ENCODE results near the gene KCTD2. TPM values are rescaled to one million over a fixed set of nuclear protein-coding genes. Genes with fewer than 3 reads are reported as not detected.

The KCTD2 gene
- polyA plus RNA-seq, 1 experiment = 36.0 TPM

- Histone ChIP-seq H3K4me3 (ENCODE audit: low read depth, low read length) (no peak overlapping the region), H3K9me3 (ENCODE audit: control insufficient read depth, insufficient read depth, low read length) (no peaks in the 10 kb centered on the region), H3K27ac (ENCODE audit: low read depth, low read length) (no peak overlapping the region), H3K27me3 (ENCODE audit: control insufficient read depth, insufficient read depth, low read length) (peaks cover 4% of the 10 kb centered on the region)
- no peak for TF ChIP-seq CTCF (IDR thresholded peaks at IDR 0.05; ENCODE audit: low read depth, low read length)
- DNase-seq (ENCODE audit: low read depth, low spot score) = no peak
- ChIA-PET CTCF (interaction anchor here (0.7 to 4.1 kb wide), 7 partner anchors 10 to 69 kb away, joined by 3 to 39 read pairs (median 7); no protein-coding TSS in a partner anchor), POLR2A (interaction anchor here (0.6 to 0.7 kb wide), 2 partner anchors 29 to 51 kb away, joined by 4 read pairs; partner anchors contain the start of gene JPT1)
These were observed 56.9 kb downstream of the KCTD2 start for GRCh38 chr17:75103601-75104554.

GRCh38 chr17:75105126-75106080 lies 58.4 kb downstream of the KCTD2 start:
- no peak overlapping the region for H3K27ac ChIP-seq (ENCODE audit: low read depth, low read length)
- no peak for DNase-seq (ENCODE audit: low read depth, low spot score)
- TF ChIP-seq CTCF (IDR thresholded peaks at IDR 0.05; ENCODE audit: low read depth, low read length) = peak; percentile 82
- ChIA-PET CTCF (interaction anchor here (0.6 to 4.1 kb wide), 20 partner anchors 9 to 144 kb away, joined by 3 to 39 read pairs (median 4); partner anchors contain the start of gene NT5C), POLR2A (interaction anchor here (1.5 kb wide), 1 partner anchor 45 kb away, joined by 4 read pairs; no protein-coding TSS in a partner anchor)
- peaks cover 7% of the 10 kb centered on the region for H3K27me3 ChIP-seq (ENCODE audit: control insufficient read depth, insufficient read depth, low read length)
- no peak overlapping the region for H3K4me3 ChIP-seq (ENCODE audit: low read depth, low read length)
- no peaks in the 10 kb centered on the region for H3K9me3 ChIP-seq (ENCODE audit: control insufficient read depth, insufficient read depth, low read length)

DNA sequence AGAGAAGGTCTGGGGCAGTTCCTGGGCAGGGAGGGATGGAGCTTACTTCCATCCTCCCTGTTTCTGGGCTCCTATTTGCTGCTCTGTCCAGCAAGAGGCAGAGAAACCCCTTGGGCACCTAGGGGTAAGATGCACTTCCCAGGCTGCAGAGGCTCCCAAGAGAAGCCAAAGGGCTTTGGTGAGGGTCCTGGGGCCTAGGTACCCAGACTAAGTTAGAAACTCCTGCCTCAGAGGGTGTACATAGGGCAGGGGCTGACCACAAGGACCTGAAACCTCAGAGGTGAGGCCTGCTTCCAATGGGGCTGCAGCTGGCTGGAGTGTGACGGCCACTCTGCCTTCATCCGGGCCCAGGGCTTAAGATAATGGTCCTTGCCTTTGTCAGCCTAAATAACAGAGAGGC lies 61.2 kb downstream of the KCTD2 start:
- Histone ChIP-seq H3K9me3 (ENCODE audit: control insufficient read depth, insufficient read depth, low read length) (no peaks in the 10 kb centered on the region), H3K27me3 (ENCODE audit: control insufficient read depth, insufficient read depth, low read length) (peaks cover 7% of the 10 kb centered on the region), H3K27ac (ENCODE audit: low read depth, low read length) (no peak overlapping the region), H3K4me3 (ENCODE audit: low read depth, low read length) (no peak overlapping the region)
- POLR2A ChIA-PET = no interaction called here
- no peak for TF ChIP-seq CTCF (IDR thresholded peaks at IDR 0.05; ENCODE audit: low read depth, low read length)
- no peak for DNase-seq (ENCODE audit: low read depth, low spot score)
- CTCF ChIA-PET = no interaction called here

DNA sequence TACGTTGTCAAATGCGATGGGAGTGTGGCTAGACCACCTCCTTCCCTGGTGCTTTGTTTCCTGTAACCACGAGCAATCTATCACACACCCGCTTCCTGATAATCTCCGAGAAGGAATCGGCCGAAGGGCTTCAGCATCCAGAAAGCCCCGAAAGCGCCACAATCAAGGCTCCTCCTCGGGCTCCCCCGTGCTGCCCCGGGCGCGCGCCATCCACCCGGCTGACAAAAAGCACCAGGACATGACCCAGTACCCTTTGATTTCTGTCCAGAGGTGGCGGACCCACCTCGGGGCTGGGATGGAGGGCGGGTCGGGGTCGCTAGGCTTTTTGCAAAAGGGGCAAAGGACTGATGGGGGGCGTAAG lies 62.0 kb downstream of the KCTD2 start:
- Histone ChIP-seq H3K9me3 (ENCODE audit: control insufficient read depth, insufficient read depth, low read length) (no peaks in the 10 kb centered on the region), H3K27me3 (ENCODE audit: control insufficient read depth, insufficient read depth, low read length) (peaks cover 7% of the 10 kb centered on the region), H3K4me3 (ENCODE audit: low read depth, low read length) (peak overlapping the region; percentile 80), H3K27ac (ENCODE audit: low read depth, low read length) (no peak overlapping the region)
- CTCF ChIA-PET = interaction anchor here (0.7 to 2.5 kb wide), 6 partner anchors 12 to 148 kb away, joined by 3 to 11 read pairs (median 4); no protein-coding TSS in a partner anchor
- no peak for DNase-seq (ENCODE audit: low read depth, low spot score)
- no peak for TF ChIP-seq CTCF (IDR thresholded peaks at IDR 0.05; ENCODE audit: low read depth, low read length)
- POLR2A ChIA-PET = interaction anchor here (0.6 to 1.3 kb wide), 6 partner anchors 13 to 28 kb away, joined by 3 to 4 read pairs (median 3); partner anchors contain the start of gene NT5C
